Heart left ventricle (tissue), 16 donors: Measurements from ENCODE around the gene ARRDC2. TPM values are rescaled to one million over a fixed set of nuclear protein-coding genes. Genes with fewer than 3 reads are reported as not detected.
"Not testable (repeated sequence)": the region's sequence is repeated elsewhere in the genome, so short reads cannot be mapped to it uniquely, and the experiment has no call there.

Experiments used
- ATAC-seq, 4 donors: fragments of 200-7000 bp; cut with Tn5 transposase; one replicate each; pipeline ENCODE4 v1.9.1; 2020 to 2022; ENCODE audit warnings: moderate library complexity in 4 of 4, mild to moderate bottlenecking in 3 of 4, moderate number of reproducible peaks in 1 of 4
- DNase-seq, 5 donors: peaks; one replicate each; pipeline ENCODE4 v3.0.0-alpha.2; 2020
- H3K27ac ChIP-seq, 12 donors: fragments of 200-600 bp; sonication (generic) in 4 of 12; one replicate each; pipeline versions ENCODE4 v1.5.0 to v1.8.0; 2016 to 2022; ENCODE audit warnings: mild to moderate bottlenecking in 2 of 12
- H3K27me3 ChIP-seq, 9 donors: fragments of 200-600 bp; sonication (generic) in 2 of 9; one replicate each; pipeline versions ENCODE4 v1.5.1 to v1.8.0; 2016 to 2022; ENCODE audit warnings: mild to moderate bottlenecking in 3 of 9
- H3K36me3 ChIP-seq, 9 donors: fragments of 200-600 bp; sonication (generic) in 2 of 9; one replicate each; pipeline versions ENCODE4 v1.5.0 to v1.8.0; 2018 to 2022; ENCODE audit warnings: mild to moderate bottlenecking in 2 of 9
- H3K4me1 ChIP-seq, 12 donors: fragments of 200-600 bp; sonication (generic) in 4 of 12; one replicate each; pipeline versions ENCODE4 v1.5.0 to v1.8.0; 2016 to 2022; ENCODE audit warnings: mild to moderate bottlenecking in 3 of 12
- H3K4me3 ChIP-seq, 12 donors: fragments of 200-600 bp; sonication (generic) in 4 of 12; one replicate each; pipeline versions ENCODE4 v1.5.0 to v1.8.0; 2017 to 2022; ENCODE audit warnings: mild to moderate bottlenecking in 9 of 12, moderate library complexity in 4 of 12
- H3K9me3 ChIP-seq, 12 donors: fragments of 200-600 bp; sonication (generic) in 4 of 12; one replicate each; pipeline versions ENCODE4 v1.5.0 to v1.8.0; 2016 to 2022; ENCODE audit warnings: mild to moderate bottlenecking in 1 of 12
- CTCF ChIP-seq, 12 donors: fragments of 200-600 bp; sonication (generic) in 4 of 12; IDR thresholded peaks; one replicate each; pipeline versions ENCODE4 v1.5.0 to v1.8.0; 2018 to 2022; ENCODE audit warnings: antibody characterized with exemption in 12 of 12, mild to moderate bottlenecking in 5 of 12
- POLR2A ChIP-seq, 2 donors: fragments of 450-650 bp; IDR thresholded peaks; one replicate each; pipeline ENCODE4 v1.6.1; 2017; ENCODE audit warnings: antibody characterized with exemption in 2 of 2, mild to moderate bottlenecking in 2 of 2, moderate library complexity in 2 of 2
- WGBS, 4 donors: extraction: QIAGEN DNeasy Blood & Tissue Kit in 2 of 4; methylation state at CpG; one replicate each; pipeline versions ENCODE4 v1.1.5 to v1.1.7; 2013 to 2018; 5-methylcytosine and 5-hydroxymethylcytosine counted together
- intact Hi-C, 10 donors: fragments of 100-400 bp; cut with DNase I; formaldehyde crosslinking; loops; one replicate each; pipeline versions ENCODE4 v1.11.1 to v1.14.2; 2022
- polyA plus RNA-seq, 2 donors: library from polyadenylated mRNA; stranded (reverse); fragments of 200-250 nt; gene quantifications; one replicate each; pipeline ENCODE4 v1.2.3, GENCODE V29; 2013
- total RNA-seq, 9 donors: library from RNA; depleted of rRNA in 2 of 9; stranded (reverse); fragments of >200 nt in 2 of 9; fragmentation: NEBNext Ultra II Directional in 3 of 9; extraction: Animal tissue kit (Norgen Biotek cat#: 25700) in 3 of 9; gene quantifications; one replicate each; pipeline versions ENCODE4 v1.1.0 to v1.2.4, GENCODE V29; 2016 to 2023
- donor health status: ischemic (EF 13 %, LVEDD 7.1; RV severe dilation, severe dysfunction).
- donor health status: healthy with polysubstance abuse.
- donor health status: DM: no; HTN: yes; CAD: no.
- donor health status: DM: no; HTN: no; CAD: no.
- donor health status: ischemic (EF 25% LVEDD 6.9; RV normal size, moderate dysfunction).
- donor health status: ischemic (EF 25% LVEDD 5.7; RV mildly dilated, moderate dysfunction).
- donor health status: healthy.
- donor health status: DM: yes; HTN: yes; CAD: no.
- donor health status: ischemic (EF 35%, LVEDD 5.7; RV mildly dilated, moderate dysfunction).
- donor health status: nonischemic (EF 11% LVEDD 7.7; RV severe dilation, severe dysfunction).
- donor health status: DM: yes; HTN: yes; CAD: no.
- donor health status: PGD.
- donor health status: ischemic (EF 29% LVEDD 5.4; RV normal size, mild dysfunction).
- donor health status: nonischemic (EF 23%, LVEDD 6.1; RV moderate dilation, normal function).

Gene ARRDC2
- total and polyA plus RNA-seq, 11 donors = 5.8 to 35.5 (median 14.3) TPM

- DNase-seq (no peak), ATAC-seq (no peak)
- peaks cover 0 to 33% (median 6%) of the 10 kb centered on the region in 9 donors for H3K27me3 ChIP-seq
- H3K36me3 ChIP-seq = no peaks in the 10 kb centered on the region
- no peak for TF ChIP-seq CTCF (IDR thresholded peaks at IDR 0.05)
- no peak for TF ChIP-seq POLR2A (IDR thresholded peaks at IDR 0.05)
- H3K9me3 ChIP-seq = no peaks in the 10 kb centered on the region
- intact Hi-C loops = loop anchor here in 1 of 10 donors (10.0 kb wide), 1 partner anchor 98 kb away; no protein-coding TSS in a partner anchor
- WGBS, 4 donors = 56 to 65% (median 62%) methylated on average over 21 to 22 of the region's 22 CpGs
- no peak overlapping the region for H3K27ac ChIP-seq
- H3K4me3 ChIP-seq = no peak overlapping the region
- no peaks in the 10 kb centered on the region for H3K4me1 ChIP-seq
Observed at GRCh38 chr19:17982430-17982829, 25.5 kb upstream of the ARRDC2 start.

- H3K9me3 ChIP-seq = no peaks in the 10 kb centered on the region
- H3K36me3 ChIP-seq = no peaks in the 10 kb centered on the region
- peak in 1 of 4 donors; percentile 21 for ATAC-seq
- no peak overlapping the region for H3K4me3 ChIP-seq
- intact Hi-C loops = loop anchor here in 1 of 10 donors (10.0 kb wide), 1 partner anchor 100 kb away; no protein-coding TSS in a partner anchor
- no peak overlapping the region for H3K27ac ChIP-seq
- WGBS, 4 donors = 59 to 67% (median 63%) methylated on average over 17 of the region's 17 CpGs
- H3K4me1 ChIP-seq = no peaks in the 10 kb centered on the region
- no peak for DNase-seq
- TF ChIP-seq CTCF (IDR thresholded peaks at IDR 0.05) (no peak), POLR2A (IDR thresholded peaks at IDR 0.05) (no peak)
- H3K27me3 ChIP-seq = peaks cover 0 to 33% (median 6%) of the 10 kb centered on the region in 9 donors
Observed at GRCh38 chr19:17985037-17985818, 22.7 kb upstream of the ARRDC2 start.

- not testable (repeated sequence) for H3K4me3 ChIP-seq, ATAC-seq, DNase-seq, H3K9me3 ChIP-seq, H3K27ac ChIP-seq, H3K36me3 ChIP-seq, H3K4me1 ChIP-seq
- H3K27me3 ChIP-seq = peaks cover 0 to 26% (median 3%) of the 10 kb centered on the region in 9 donors
- intact Hi-C loops = loop anchor here in 1 of 10 donors (10.0 kb wide), 1 partner anchor 102 kb away; no protein-coding TSS in a partner anchor
- WGBS, 4 donors = 68 to 76% (median 73%) methylated on average over 8 of the region's 8 CpGs
Observed at GRCh38 chr19:17986569-17986968, 21.4 kb upstream of the ARRDC2 start.

- Histone ChIP-seq H3K4me3 (no peak overlapping the region), H3K27me3 (peaks cover 0 to 18% (median 0%) of the 10 kb centered on the region in 9 donors), H3K9me3 (no peaks in the 10 kb centered on the region), H3K4me1 (no peaks in the 10 kb centered on the region), H3K27ac (no peak overlapping the region), H3K36me3 (no peaks in the 10 kb centered on the region)
- ATAC-seq (no peak), DNase-seq (no peak)
- WGBS, 4 donors = 85 to 90% (median 89%) methylated on average over 13 of the region's 13 CpGs
- TF ChIP-seq CTCF (IDR thresholded peaks at IDR 0.05) = no peak
- TF ChIP-seq POLR2A (IDR thresholded peaks at IDR 0.05) = no peak
- intact Hi-C loops = loop anchor here in 1 of 10 donors (10.0 kb wide), 1 partner anchor 103 kb away; no protein-coding TSS in a partner anchor
Observed at GRCh38 chr19:17988161-17988560, 19.8 kb upstream of the ARRDC2 start.
